SK-N-MC (cell line): Measurements from ENCODE around the gene CHCHD5.

Source experiments
- DNase-seq: peaks from one replicate; pipeline ENCODE4 v3.0.0-alpha.2; 2011; ENCODE audit warnings: low read depth, low spot score
- H3K27ac ChIP-seq: fragments of 200-600 bp; sonication (generic); 2 replicates; pipeline ENCODE4 v1.5.1; 2016; ENCODE audit warnings: mixed run types
- H3K36me3 ChIP-seq: fragments of 200-600 bp; sonication (generic); 2 replicates; pipeline ENCODE4 v1.6.1; 2017; ENCODE audit warnings: antibody characterized with exemption, low read length, mixed read lengths; ENCODE audit not compliant: insufficient read depth
- H3K4me3 ChIP-seq: fragments of 200-600 bp; sonication (generic); 2 replicates; pipeline ENCODE4 v1.5.1; 2016
- H3K9ac ChIP-seq: fragments of 200-600 bp; sonication (generic); 2 replicates; pipeline ENCODE4 v1.8.0; 2017; ENCODE audit warnings: mixed run types, mixed read lengths; ENCODE audit not compliant: insufficient read length
- H3K9me3 ChIP-seq: fragments of 200-600 bp; sonication (generic); 2 replicates; pipeline ENCODE4 v1.6.1; 2017; ENCODE audit warnings: low read depth, mild to moderate bottlenecking, antibody characterized with exemption, low read length, moderate library complexity, mixed read lengths
- EZH2 ChIP-seq: fragments of 200-600 bp; sonication (generic); IDR thresholded peaks from one replicate; pipeline ENCODE4 v1.6.1; 2017; ENCODE audit warnings: antibody characterized with exemption
- FOXP2 ChIP-seq: optimal IDR thresholded peaks from 2 replicates; pipeline ENCODE3; 2011; ENCODE audit warnings: mild to moderate bottlenecking, moderate library complexity; ENCODE audit not compliant: insufficient read depth; ENCODE audit errors: extremely low read length, control extremely low read depth
- POLR2AphosphoS5 ChIP-seq: IDR thresholded peaks from 2 replicates; pipeline ENCODE4 v1.6.1; 2012; ENCODE audit warnings: mild to moderate bottlenecking, low read depth, low read length, borderline replicate concordance

The CHCHD5 gene

GRCh38 chr2:112582314-112582746, 2.1 kb upstream of the CHCHD5 start:
- DNase-seq = peak; percentile 58
- Histone ChIP-seq H3K9ac (no peak overlapping the region), H3K27ac (no peak overlapping the region)

GRCh38 chr2:112583497-112584133, 794 bp upstream of the CHCHD5 start:
- peak overlapping the region; percentile 79 for H3K27ac ChIP-seq
- DNase-seq = no peak

More at GRCh38 chr2:112582314-112582746, 2.1 kb upstream of the CHCHD5 start:
- Histone ChIP-seq H3K4me3 (no peak overlapping the region; the same call in 1 of the 2 replicates), H3K9me3 (no peaks in the 10 kb centered on the region), H3K36me3 (no peaks in the 10 kb centered on the region; the same call in 1 of the 2 replicates)
- no peak for TF ChIP-seq EZH2
- TF ChIP-seq POLR2AphosphoS5 = no peak
- no peak for TF ChIP-seq FOXP2

GRCh38 chr2:112584891-112585250, 462 bp downstream of the CHCHD5 start:
- Histone ChIP-seq H3K27ac (peak overlapping the region; percentile 79), H3K4me3 (peak overlapping the region; percentile 77), H3K36me3 (peaks cover 3% of the 10 kb centered on the region; the same call in 1 of the 2 replicates), H3K9me3 (no peaks in the 10 kb centered on the region), H3K9ac (peak overlapping the region; percentile 91)
- DNase-seq = no peak
- TF ChIP-seq EZH2 = no peak
- no peak for TF ChIP-seq FOXP2
- no peak for TF ChIP-seq POLR2AphosphoS5

More at GRCh38 chr2:112583497-112584133, 794 bp upstream of the CHCHD5 start:
- H3K9me3 ChIP-seq = no peaks in the 10 kb centered on the region
- TF ChIP-seq POLR2AphosphoS5 (no peak), FOXP2 (no peak), EZH2 (no peak)
- peak overlapping the region; percentile 77 for H3K4me3 ChIP-seq
- H3K9ac ChIP-seq = peak overlapping the region; percentile 91
- H3K36me3 ChIP-seq = peaks cover 3% of the 10 kb centered on the region; the same call in 1 of the 2 replicates

GRCh38 chr2:112585400-112585799, 991 bp downstream of the CHCHD5 start:
- Histone ChIP-seq H3K27ac (peak overlapping the region; percentile 79), H3K9ac (peak overlapping the region; percentile 91)

GRCh38 chr2:112585873-112586464, 1.6 kb downstream of the CHCHD5 start:
- Histone ChIP-seq H3K9me3 (no peaks in the 10 kb centered on the region), H3K9ac (no peak overlapping the region), H3K27ac (no peak overlapping the region), H3K36me3 (peaks cover 3% of the 10 kb centered on the region; the same call in 1 of the 2 replicates), H3K4me3 (no peak overlapping the region)
- TF ChIP-seq FOXP2 (no peak), POLR2AphosphoS5 (no peak), EZH2 (no peak)
- no peak for DNase-seq

More at GRCh38 chr2:112585400-112585799, 991 bp downstream of the CHCHD5 start:
- peaks cover 3% of the 10 kb centered on the region; the same call in 1 of the 2 replicates for H3K36me3 ChIP-seq
- TF ChIP-seq FOXP2 (no peak), EZH2 (no peak), POLR2AphosphoS5 (no peak)
- H3K4me3 ChIP-seq = peak overlapping the region; percentile 77
- DNase-seq = no peak
- no peaks in the 10 kb centered on the region for H3K9me3 ChIP-seq

- H3K4me3 ChIP-seq = no peak overlapping the region
- peaks cover 3% of the 10 kb centered on the region; the same call in 1 of the 2 replicates for H3K36me3 ChIP-seq
- no peak overlapping the region for H3K27ac ChIP-seq
- no peak for DNase-seq
- no peak overlapping the region for H3K9ac ChIP-seq
- no peak for TF ChIP-seq FOXP2
- TF ChIP-seq EZH2 = no peak
- no peak for TF ChIP-seq POLR2AphosphoS5
- H3K9me3 ChIP-seq = no peaks in the 10 kb centered on the region
Observed at GRCh38 chr2:112588611-112589045, 4.2 kb downstream of the CHCHD5 start.

GRCh38 chr2:112591413-112591812, 7.0 kb downstream of the CHCHD5 start:
- peaks cover 3% of the 10 kb centered on the region; the same call in 1 of the 2 replicates for H3K36me3 ChIP-seq
- no peak overlapping the region for H3K4me3 ChIP-seq
- no peak overlapping the region for H3K27ac ChIP-seq
- H3K9ac ChIP-seq = no peak overlapping the region
- no peaks in the 10 kb centered on the region for H3K9me3 ChIP-seq
- DNase-seq = no peak
- TF ChIP-seq FOXP2 = no peak
- TF ChIP-seq EZH2 = no peak
- no peak for TF ChIP-seq POLR2AphosphoS5

- no peak for TF ChIP-seq EZH2
- H3K27ac ChIP-seq = no peak overlapping the region
- H3K9me3 ChIP-seq = no peaks in the 10 kb centered on the region
- no peak for DNase-seq
- H3K36me3 ChIP-seq = no peaks in the 10 kb centered on the region
- no peak overlapping the region for H3K4me3 ChIP-seq
- H3K9ac ChIP-seq = no peak overlapping the region
Observed at GRCh38 chr2:112593736-112594135, 9.3 kb downstream of the CHCHD5 start.
